ENCODE measurements around the gene CRB3.
A peak's percentile ranks its signal among the peaks of the same experiment; 100 is the strongest.
"Not testable (repeated sequence)": the region's sequence is repeated elsewhere in the genome, so short reads cannot be mapped to it uniquely, and the experiment has no call there.

Gene CRB3

GRCh38 chr19:6498294-6499036 is 34.4 kb downstream of the CRB3 start:
- peak; percentile 84 for DNase-seq

DNA sequence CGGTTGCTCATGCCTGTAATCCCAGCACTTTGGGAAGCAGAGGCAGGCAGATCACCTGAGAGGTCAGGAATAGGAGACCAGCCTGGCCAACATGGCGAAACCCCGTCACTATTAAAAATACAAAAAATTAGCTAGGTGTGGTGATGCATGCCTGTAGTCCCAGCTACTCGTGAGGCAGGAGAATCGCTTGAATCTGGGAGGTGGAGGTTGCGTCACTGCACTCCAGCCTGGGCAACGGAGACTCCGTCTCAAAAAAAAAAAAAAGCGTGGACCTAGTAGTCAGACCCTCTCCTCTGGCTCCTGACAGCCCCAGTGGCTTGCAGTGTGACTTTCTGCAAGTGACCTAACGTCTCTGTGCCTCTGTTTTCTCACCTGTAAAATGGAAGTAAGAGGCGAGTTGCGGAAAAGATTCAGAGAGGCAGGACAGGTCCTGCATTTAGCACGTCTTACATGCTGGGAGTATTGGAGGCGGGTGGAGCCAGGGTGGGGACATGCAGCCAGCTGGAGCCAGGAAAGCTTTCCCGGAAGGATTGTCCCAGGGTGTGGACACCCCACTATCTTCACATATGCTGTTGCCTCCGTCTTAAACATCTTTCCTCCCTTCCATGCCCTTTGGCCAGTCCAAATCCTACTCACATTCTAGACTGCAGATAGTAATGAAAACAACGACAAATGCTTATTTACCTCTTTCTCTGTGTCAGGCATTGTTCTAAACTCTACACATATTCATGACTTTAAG is 35.1 kb downstream of the CRB3 start:
- no peak for DNase-seq

GRCh38 chr19:6500837-6501739 is 37.0 kb downstream of the CRB3 start:
- no peak for DNase-seq

DNA sequence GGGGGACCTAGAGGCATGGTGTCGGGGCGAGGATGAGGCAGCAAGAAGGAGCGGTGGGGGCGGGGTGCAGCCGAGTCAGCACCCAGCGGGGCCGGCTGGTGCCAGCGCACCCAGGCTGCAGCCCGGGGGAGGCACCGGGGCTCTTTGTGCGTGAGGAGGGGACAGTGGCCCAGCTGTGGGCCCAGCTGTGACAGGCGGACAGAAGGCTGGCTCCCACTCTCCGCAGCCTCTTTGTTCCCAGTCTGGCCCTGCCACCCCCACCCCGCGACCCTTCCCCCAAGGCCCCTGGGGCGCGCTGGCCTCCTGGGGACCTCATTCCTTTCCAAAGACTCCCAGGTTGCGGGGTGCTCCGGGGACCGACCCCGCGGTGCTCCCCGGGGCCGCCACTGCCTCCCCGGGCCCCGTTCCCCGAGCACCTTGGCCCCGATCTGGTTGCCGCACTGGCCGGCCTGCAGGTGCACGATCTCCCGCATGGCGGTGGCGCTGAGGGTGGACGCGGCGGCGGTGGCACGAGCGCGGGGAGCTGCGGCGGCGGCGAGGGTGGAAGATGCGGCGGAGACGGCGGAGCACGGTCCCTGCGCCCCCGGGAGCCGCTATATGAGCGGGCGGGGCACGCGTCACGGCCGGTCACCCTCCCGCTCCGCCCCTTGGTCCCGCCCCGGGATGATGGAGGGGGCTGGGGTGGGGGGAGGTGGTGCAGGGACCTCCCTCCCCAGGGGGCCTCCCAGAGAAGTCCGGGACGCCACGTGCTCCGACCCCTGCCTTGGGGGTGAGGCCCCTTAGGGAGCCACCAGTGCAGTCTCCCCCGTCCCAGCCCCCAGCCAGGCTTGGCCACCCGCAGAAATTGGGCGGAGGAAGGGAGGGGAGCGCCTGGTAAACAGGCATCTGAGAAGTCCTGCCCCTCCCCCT is 37.9 kb downstream of the CRB3 start, which contains the start of gene TUBB4A:
Gene TUBB4A, minus strand, starts transcription at position 570 of the 909 bp plus-strand sequence. Its CDS starts 97 bp downstream, at position 473.
- DNase-seq = no peak

- no peak for DNase-seq
Observed at GRCh38 chr19:6503407-6504201, 39.5 kb downstream of the CRB3 start.

DNA sequence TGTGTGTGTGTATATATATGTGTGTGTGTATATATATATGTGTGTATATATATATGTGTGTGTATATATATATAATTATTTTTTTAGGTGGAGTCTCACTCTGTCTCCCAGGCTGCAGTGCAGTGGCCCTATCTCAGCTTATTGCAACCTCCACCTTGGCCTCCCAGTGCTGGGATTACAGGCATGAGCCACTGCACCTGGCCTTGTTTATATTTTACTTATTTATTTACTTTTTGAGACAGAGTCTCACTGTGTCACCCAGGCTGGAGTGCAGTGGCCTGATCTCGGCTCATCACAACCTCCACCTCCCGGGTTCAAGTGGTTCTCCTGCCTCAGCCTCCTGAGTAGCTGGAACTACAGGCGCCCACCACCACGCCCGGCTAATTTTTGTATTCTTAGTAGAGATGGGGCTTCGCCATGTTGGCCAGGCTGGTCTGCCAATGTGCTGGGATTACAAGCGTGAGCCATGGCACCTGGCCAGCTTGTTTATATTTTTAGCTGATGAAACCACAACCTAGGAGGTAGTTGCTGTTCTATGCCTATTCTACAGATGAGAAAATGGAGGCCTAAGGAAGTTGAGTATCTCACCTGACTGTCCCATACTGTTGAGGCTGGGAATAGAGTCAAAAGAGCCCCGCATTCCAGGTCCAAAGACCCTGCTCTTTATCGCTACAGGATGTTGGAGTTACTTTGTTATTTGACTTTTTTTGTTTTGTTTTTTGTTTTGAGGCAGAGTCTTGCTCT is 44.1 kb downstream of the CRB3 start:
- not testable (repeated sequence) for DNase-seq

GRCh38 chr19:6509118-6509971 is 45.3 kb downstream of the CRB3 start:
- DNase-seq = peak; percentile 34

GRCh38 chr19:6510618-6511017 is 46.5 kb downstream of the CRB3 start:
- no peak for DNase-seq

- DNase-seq = no peak
Observed at GRCh38 chr19:6514089-6514488, 50.0 kb downstream of the CRB3 start.

DNA sequence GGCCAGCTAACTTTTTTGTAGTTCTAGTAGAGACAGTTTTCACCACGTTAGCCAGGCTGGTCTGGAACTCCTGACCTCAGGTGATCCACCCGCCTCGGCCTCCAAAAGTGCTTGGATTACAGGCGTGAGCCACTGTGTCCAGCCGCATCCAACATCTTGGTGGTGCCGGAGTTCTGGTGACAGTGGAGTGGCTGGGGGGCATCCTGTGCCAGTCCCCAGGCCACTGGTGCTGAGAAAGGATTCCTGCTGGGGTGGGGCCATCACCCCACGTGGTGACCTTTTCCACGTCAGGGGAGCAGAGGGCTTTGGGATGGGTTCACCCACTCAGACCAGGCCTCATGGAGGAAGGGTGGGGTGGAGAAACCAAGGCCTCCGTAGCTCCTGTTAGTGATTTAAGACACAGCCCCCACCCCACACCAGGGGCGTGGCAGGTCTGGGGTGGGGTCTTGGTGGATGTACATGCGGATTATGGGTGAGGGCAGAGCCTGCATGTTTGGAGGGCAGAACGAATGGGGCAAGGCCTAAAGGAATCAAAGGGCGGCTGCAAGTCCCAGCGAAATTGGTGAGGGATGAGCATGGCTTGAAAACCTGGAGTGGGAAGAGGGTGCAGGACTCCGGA is 51.0 kb downstream of the CRB3 start:
- DNase-seq = no peak

- DNase-seq = peak; percentile 96
Observed at GRCh38 chr19:6516018-6516658, 52.1 kb downstream of the CRB3 start.
